Activated T-cell treated with anti-CD3 and anti-CD28 coated beads, Interleukin-2, amount 50 U/mL, for 24 hours (primary cell): ENCODE results near the gene UNC45B.
"Not testable (repeated sequence)": the region's sequence is repeated elsewhere in the genome, so short reads cannot be mapped to it uniquely, and the experiment has no call there.

Experiments used
- DNase-seq: peaks from one replicate; pipeline ENCODE4 v3.0.0-alpha.2; 2020
- H3K27ac Mint-ChIP-seq: 2 replicates; pipeline ENCODE4 v1.8.0; 2020; ENCODE audit warnings: mild to moderate bottlenecking, mixed read lengths
- H3K27me3 Mint-ChIP-seq: 2 replicates; pipeline ENCODE4 v1.8.0; 2020; ENCODE audit warnings: mixed read lengths
- H3K36me3 Mint-ChIP-seq: 2 replicates; pipeline ENCODE4 v1.8.0; 2020; ENCODE audit warnings: low read depth, mixed read lengths
- H3K4me1 Mint-ChIP-seq: 2 replicates; pipeline ENCODE4 v1.8.0; 2020; ENCODE audit warnings: low read depth, mixed read lengths
- H3K4me3 Mint-ChIP-seq: 2 replicates; pipeline ENCODE4 v1.8.0; 2020; ENCODE audit warnings: mild to moderate bottlenecking, moderate library complexity, mixed read lengths
- H3K9me3 Mint-ChIP-seq: 2 replicates; pipeline ENCODE4 v1.8.0; 2020; ENCODE audit warnings: mixed read lengths

Gene UNC45B

DNA sequence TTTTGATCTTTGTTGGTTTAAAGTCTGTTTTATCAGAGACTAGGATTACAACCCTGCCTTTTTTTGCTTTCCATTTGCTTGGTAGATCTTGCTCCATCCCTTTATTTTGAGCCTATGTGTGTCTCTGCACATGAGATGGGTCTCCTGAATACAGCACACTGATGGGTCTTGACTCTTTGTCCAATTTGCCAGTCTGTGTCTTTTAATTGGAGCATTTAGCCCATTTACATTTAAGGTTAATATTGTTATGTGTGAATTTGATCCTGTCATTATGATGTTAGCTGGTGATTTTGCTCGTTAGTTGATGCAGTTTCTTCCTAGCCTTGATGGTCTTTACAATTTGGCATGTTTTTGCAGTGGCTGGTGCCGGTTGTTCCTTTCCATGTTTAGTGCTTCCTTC is 55.0 kb downstream of the UNC45B start:
- not testable (repeated sequence) for H3K36me3 Mint-ChIP-seq, H3K27me3 Mint-ChIP-seq, H3K27ac Mint-ChIP-seq, H3K4me3 Mint-ChIP-seq, DNase-seq
- Mint-ChIP-seq H3K9me3 (peaks cover 16% of the 10 kb centered on the region), H3K4me1 (peaks cover 10% of the 10 kb centered on the region)

DNA sequence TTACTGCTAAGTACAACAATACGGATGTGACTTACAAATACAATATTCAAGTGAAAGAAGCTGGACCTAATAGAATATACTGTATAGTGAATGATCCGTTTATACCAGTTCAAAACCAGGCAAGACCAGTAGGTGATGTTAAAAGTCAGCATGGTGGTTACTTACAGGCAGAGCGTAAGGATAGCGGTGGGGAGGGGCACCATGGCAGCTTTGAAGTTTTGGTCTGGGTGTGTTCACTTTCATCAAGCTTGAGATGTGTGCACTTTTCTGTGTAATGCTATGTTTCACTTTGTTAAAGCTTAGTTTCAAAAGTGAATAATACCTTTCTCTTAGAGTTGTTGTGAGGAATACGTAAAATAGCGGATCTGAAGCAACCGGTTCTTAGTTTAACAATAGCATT is 63.1 kb downstream of the UNC45B start:
- peaks cover 74% of the 10 kb centered on the region for H3K4me1 Mint-ChIP-seq
- no peaks in the 10 kb centered on the region for H3K36me3 Mint-ChIP-seq
- H3K4me3 Mint-ChIP-seq: no peak overlapping the region
- DNase-seq: no peak
- H3K27ac Mint-ChIP-seq: no peak overlapping the region
- H3K9me3 Mint-ChIP-seq: peaks cover 11% of the 10 kb centered on the region
- no peaks in the 10 kb centered on the region for H3K27me3 Mint-ChIP-seq

DNA sequence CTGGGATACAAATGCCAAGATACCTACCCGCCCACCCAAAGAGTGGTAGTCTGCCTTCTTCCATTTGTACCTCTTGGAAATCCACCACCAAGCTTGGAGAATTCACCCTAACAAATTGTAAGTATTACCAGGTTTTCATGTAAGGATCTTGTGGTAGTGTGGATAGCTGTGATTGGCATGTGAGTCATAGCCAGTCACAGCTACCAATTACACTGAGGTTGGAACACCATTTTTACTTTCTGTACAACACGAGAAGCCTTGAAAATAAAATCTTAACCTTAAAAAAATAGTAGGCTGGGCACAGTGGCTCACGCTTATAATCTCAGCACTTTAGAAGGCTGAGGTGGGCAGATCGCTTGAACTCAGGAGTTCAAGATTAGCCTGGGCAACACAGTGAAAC is 65.1 kb downstream of the UNC45B start:
- Mint-ChIP-seq H3K4me3 (peak overlapping the region; percentile 53), H3K4me1 (peaks cover 81% of the 10 kb centered on the region), H3K27ac (peak overlapping the region; percentile 87), H3K9me3 (peaks cover 11% of the 10 kb centered on the region), H3K36me3 (no peaks in the 10 kb centered on the region), H3K27me3 (no peaks in the 10 kb centered on the region)
- no peak for DNase-seq

DNA sequence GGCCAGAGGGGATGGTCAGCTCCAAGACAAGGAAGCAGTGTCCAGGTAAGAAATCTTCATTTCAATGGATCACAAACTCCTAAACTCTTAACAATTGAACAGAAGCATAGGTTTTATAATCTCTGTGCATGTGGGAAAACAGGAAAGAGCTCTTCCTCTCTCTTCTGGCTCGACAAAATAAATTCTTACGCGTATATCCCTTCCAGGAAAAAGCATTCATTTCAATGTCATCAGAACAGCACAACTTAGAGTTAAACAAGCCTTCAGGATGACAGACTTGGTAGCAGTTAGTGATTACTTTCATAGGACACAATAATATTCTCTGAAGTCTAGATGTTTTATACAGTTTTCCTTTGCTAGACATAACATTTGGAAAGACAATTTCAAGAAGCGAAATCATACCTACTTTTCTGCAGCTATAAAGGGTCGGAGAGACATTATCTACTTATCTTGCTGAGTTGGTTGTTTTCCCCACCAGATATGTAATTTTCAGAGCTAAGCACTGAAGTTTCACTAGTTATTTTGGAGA is 65.9 kb downstream of the UNC45B start:
- peaks cover 11% of the 10 kb centered on the region for H3K9me3 Mint-ChIP-seq
- H3K4me1 Mint-ChIP-seq: peaks cover 88% of the 10 kb centered on the region
- DNase-seq: no peak
- H3K27ac Mint-ChIP-seq: peak overlapping the region; percentile 87
- H3K4me3 Mint-ChIP-seq: peak overlapping the region; percentile 53
- H3K27me3 Mint-ChIP-seq: no peaks in the 10 kb centered on the region
- H3K36me3 Mint-ChIP-seq: no peaks in the 10 kb centered on the region

DNA sequence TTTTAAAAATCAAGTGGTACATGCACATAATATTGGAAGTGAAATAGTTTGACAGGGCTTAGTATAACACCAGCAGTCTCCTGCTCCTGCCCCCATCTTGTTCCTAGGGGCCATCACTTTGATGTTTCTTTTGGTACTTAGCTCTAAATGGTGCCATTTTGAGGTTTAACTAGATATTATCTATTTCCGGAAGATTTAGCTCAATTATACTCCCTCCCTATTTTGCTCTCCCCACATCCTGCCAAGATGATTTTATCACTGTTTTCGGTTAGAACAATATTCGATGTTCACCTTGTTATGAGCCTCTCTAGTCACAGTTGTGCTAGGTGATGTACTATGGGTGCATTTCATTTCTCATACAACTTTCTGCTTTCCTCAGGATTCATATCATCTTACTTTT is 66.6 kb downstream of the UNC45B start:
- peak overlapping the region; percentile 53 for H3K4me3 Mint-ChIP-seq

DNA sequence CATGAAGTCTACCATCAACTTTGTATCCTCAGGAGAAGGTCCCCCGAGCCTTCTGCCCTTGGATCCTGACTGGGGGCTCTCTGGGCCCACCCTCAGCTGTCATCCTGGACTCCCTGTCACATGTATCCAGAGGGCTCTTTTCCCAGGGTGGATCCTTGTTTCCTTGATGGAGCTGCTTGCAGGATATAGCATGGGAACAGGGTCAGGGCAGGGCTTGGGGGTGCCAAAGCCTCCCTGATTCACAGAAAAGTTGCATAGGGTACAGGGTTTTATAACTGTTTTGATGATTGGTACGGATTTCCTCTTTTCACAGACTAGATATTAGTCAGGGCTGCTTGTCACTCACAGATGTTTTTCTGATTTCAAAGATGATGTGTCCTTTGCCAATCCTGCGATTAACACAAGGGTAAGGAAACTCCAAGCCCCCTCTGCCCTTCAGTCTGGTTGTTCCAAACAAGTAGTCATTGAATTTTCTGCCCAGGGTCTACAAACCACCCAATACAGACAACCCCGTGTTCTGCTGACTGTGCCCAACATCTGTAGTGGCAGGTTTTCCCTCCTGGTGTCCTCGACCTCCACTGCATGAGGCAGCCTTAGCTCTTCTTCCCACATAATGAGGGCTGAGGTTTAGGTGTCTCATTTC is 67.1 kb downstream of the UNC45B start:
- H3K27me3 Mint-ChIP-seq: no peaks in the 10 kb centered on the region
- H3K9me3 Mint-ChIP-seq: peaks cover 11% of the 10 kb centered on the region
- peak overlapping the region; percentile 87 for H3K27ac Mint-ChIP-seq
- peaks cover 89% of the 10 kb centered on the region for H3K4me1 Mint-ChIP-seq
- H3K4me3 Mint-ChIP-seq: peak overlapping the region; percentile 53
- peak; percentile 68 for DNase-seq
- no peaks in the 10 kb centered on the region for H3K36me3 Mint-ChIP-seq

More for the DNA sequence above, 66.6 kb downstream of the UNC45B start:
- Mint-ChIP-seq H3K9me3 (peaks cover 11% of the 10 kb centered on the region), H3K27me3 (no peaks in the 10 kb centered on the region), H3K36me3 (no peaks in the 10 kb centered on the region), H3K27ac (peak overlapping the region; percentile 87), H3K4me1 (peaks cover 88% of the 10 kb centered on the region)
- DNase-seq: no peak

DNA sequence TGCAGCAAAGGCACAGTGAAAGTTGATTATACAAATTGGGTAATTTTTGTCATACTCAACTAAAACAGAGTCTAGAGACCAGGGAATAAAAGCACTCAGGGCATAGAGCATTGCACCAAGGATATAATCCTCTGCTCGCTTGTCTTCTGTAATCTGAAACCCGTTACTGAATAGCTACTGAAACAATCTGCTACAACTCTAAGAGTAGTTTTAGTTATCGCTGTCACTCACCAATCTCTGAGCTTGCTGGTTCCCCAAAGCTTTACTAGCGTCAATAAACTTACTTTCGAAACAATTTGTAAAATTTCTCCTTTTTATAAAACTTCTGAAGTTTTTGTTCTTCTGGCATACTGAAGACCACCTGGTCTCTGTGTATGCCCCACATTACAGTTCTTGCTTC is 69.5 kb downstream of the UNC45B start:
- Mint-ChIP-seq H3K4me1 (peaks cover 87% of the 10 kb centered on the region), H3K4me3 (no peak overlapping the region), H3K36me3 (no peaks in the 10 kb centered on the region), H3K27ac (no peak overlapping the region), H3K27me3 (no peaks in the 10 kb centered on the region), H3K9me3 (peaks cover 12% of the 10 kb centered on the region)
- DNase-seq: no peak

DNA sequence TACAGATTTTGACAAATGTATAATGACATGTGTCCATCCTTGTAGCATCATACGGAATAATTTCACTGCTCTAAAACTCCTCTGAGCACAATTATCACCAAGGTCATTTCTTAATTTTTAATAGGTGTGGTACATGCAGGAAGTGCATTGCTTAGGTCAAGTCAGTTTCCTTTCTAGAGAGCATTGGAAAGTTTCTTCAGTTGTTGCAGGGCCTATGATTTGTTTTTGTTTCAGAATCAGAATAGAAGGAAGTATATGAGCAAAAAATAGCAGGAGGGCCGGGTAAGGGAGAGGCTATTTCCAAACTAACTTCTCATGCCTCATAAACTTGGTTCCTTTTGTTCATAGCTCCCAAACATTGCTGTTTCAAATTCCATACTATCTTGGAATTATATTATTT is 71.3 kb downstream of the UNC45B start:
- DNase-seq: no peak

DNA sequence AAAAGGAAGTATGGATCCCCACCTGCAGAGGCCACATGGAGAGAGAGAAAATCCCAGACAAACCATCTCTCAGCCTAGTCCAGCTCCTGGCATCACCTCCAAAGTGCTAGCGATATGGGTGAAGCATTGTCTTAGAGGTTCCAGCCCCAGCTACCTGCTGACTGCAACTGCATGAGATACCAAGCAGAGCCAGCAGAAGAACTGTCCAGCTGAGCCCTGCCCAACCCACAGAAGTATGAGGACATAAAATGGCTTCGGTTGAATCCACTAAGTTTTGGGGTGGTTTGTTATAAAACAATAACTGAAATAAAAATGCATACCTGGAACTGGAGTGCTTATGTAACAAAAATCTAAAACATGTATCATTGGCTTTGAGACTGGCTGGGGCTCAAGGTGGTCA is 74.8 kb downstream of the UNC45B start:
- Mint-ChIP-seq H3K27me3 (no peaks in the 10 kb centered on the region), H3K4me1 (peaks cover 54% of the 10 kb centered on the region), H3K4me3 (no peak overlapping the region), H3K36me3 (peaks cover 9% of the 10 kb centered on the region), H3K9me3 (peaks cover 17% of the 10 kb centered on the region), H3K27ac (no peak overlapping the region)
- no peak for DNase-seq

More for the DNA sequence above, 71.3 kb downstream of the UNC45B start:
- peak overlapping the region; percentile 78 for H3K27ac Mint-ChIP-seq
- peak overlapping the region; percentile 48 for H3K4me3 Mint-ChIP-seq
- H3K27me3 Mint-ChIP-seq: no peaks in the 10 kb centered on the region
- H3K4me1 Mint-ChIP-seq: peaks cover 69% of the 10 kb centered on the region
- H3K36me3 Mint-ChIP-seq: peaks cover 9% of the 10 kb centered on the region
- peaks cover 13% of the 10 kb centered on the region for H3K9me3 Mint-ChIP-seq

DNA sequence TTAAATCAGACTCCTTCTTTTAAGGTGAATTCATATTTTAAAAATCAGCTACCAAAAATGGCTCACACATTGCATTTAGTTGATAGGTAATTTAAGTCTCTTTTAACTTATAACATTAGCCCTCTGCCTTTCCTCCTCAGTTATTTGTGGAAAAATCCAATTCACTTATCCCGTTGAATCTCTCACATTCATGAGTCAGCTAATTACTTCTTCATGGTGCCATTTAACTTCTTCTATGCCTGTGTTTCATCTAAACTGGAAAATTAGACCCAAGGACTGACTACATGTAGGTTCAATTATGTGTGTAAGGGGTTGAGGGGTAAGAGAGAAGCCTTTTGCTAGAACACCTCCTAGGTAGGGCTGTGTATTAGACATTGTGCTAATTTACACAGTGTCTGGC is 76.8 kb downstream of the UNC45B start:
- Mint-ChIP-seq H3K27ac (no peak overlapping the region), H3K9me3 (peaks cover 17% of the 10 kb centered on the region), H3K27me3 (no peaks in the 10 kb centered on the region), H3K4me1 (peaks cover 47% of the 10 kb centered on the region), H3K36me3 (peaks cover 9% of the 10 kb centered on the region), H3K4me3 (no peak overlapping the region)
- DNase-seq: no peak

DNA sequence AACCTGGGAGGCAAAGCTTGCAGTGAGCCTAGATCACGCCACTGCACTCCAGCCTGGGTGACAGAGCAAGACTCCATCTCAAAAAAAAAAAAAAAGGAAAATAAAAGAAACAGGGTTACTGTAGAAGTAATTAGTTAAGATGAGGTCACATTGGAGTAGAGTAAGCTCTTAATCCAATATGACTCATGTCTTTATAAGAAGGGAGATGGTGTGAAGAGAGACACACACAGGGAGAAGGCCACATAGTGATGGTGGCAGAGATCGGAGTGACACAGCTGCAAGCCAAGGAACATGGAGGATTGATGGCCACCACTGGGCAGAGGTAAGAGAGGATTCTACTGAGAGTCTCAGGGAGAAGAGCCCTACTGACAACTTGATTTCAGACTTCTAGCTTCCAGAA is 79.9 kb downstream of the UNC45B start:
- Mint-ChIP-seq H3K9me3 (peaks cover 14% of the 10 kb centered on the region), H3K36me3 (peaks cover 7% of the 10 kb centered on the region), H3K27ac (no peak overlapping the region), H3K4me1 (peaks cover 50% of the 10 kb centered on the region), H3K4me3 (no peak overlapping the region), H3K27me3 (no peaks in the 10 kb centered on the region)
- no peak for DNase-seq

DNA sequence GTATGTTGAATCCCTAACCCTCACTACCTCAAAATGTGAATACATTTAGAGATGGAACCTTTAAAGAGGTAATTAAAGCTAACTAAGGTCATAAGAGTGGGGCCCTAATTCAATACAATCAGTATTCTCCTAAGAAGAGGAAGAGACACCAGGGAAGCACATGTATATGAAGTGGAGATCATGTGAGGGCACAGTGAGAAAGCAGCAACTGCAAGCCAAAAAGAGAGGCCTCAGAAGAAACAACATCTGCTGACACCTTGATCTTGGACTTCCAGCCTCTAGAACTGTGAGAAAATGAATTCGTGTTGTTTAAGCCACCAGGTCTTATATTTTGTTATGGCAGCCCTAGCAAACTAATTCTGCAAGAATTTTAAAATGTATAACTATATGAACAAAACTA is 82.0 kb downstream of the UNC45B start:
- Mint-ChIP-seq H3K9me3 (peaks cover 5% of the 10 kb centered on the region), H3K4me3 (no peak overlapping the region), H3K4me1 (peaks cover 60% of the 10 kb centered on the region), H3K27me3 (no peaks in the 10 kb centered on the region), H3K36me3 (no peaks in the 10 kb centered on the region), H3K27ac (no peak overlapping the region)
- no peak for DNase-seq

DNA sequence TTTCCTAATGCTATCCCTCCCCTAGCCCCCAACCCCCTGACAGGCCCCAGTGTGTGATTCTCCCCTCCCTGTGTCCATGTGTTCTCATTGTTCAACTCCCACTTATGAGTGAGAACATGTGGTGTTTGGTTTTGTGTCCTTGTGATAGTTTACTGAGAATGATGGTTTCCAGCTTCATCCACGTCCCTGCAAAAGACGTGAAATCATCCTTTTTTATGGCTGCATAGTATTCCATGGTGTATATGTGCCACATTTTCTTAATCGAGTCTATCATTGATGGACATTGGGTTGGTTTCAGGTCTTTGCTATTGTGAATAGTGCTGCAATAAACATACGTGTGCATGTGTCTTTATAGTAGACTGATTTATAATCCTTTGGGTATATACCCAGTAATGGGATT is 86.7 kb downstream of the UNC45B start:
- peaks cover 85% of the 10 kb centered on the region for H3K4me1 Mint-ChIP-seq
- H3K4me3 Mint-ChIP-seq, H3K27me3 Mint-ChIP-seq, H3K36me3 Mint-ChIP-seq, H3K9me3 Mint-ChIP-seq, DNase-seq, H3K27ac Mint-ChIP-seq: not testable (repeated sequence)

DNA sequence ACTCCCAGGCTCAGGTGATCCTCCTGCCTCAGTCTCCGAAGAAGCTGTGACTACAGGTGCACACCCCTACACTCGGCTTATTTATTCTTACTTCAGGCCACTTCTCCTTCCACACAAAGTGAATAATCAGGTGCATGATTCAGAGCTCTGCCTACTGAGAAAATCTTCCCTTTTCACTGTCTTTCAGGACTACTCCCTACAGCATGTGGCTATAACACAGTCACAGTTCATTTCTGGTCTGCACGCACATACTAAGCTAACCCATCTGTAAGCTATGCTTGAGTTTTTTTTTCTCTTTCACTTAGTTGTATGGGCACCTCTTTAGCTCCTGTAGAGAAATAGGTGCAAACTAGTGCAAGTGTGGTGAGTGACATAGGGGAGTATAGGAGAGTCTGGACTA is 87.7 kb downstream of the UNC45B start:
- H3K27me3 Mint-ChIP-seq: no peaks in the 10 kb centered on the region
- H3K4me3 Mint-ChIP-seq: no peak overlapping the region
- H3K9me3 Mint-ChIP-seq: peaks cover 4% of the 10 kb centered on the region
- H3K4me1 Mint-ChIP-seq: peaks cover 84% of the 10 kb centered on the region
- no peak for DNase-seq
- H3K36me3 Mint-ChIP-seq: no peaks in the 10 kb centered on the region
- H3K27ac Mint-ChIP-seq: peak overlapping the region; percentile 67

DNA sequence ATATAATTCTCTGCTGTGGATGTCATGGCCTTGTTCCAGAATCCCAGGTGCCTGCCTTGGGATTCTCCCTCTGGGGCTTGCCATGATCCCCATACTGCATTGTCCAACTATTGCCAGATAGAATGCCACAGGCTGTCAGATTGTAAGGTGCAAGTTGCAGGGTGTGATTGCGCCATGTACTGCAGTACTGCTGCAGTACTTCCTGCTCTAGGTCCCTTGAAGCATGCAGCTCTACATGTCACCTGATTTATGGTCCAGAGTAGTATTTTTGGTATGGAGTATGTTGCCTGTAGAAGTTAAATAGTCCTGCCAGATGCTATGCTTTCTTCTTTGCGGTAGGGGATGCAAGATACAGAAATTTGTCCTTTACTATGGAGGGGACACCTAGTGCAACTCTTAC is 88.3 kb downstream of the UNC45B start:
- Mint-ChIP-seq H3K36me3 (no peaks in the 10 kb centered on the region), H3K9me3 (no peaks in the 10 kb centered on the region), H3K27ac (peak overlapping the region; percentile 67), H3K4me3 (no peak overlapping the region), H3K4me1 (peaks cover 81% of the 10 kb centered on the region), H3K27me3 (no peaks in the 10 kb centered on the region)
- DNase-seq: no peak

DNA sequence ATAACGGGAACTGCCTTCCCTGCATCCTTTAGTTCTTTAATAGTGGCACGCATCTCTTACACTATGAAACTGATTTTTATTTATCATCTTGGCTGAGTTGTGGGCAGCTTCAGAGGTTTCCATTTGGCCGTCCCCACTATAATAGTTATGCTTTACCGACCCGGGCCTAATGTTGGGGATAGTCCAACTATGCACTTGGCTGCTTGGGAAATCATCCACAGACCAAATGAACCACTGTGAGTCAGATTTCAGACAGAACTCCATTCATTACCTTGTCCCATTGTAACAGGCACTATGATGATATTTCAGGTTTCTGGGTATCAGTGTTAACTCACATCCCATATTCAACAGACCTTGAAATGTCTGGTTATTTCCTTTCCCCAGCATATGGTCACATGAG is 89.2 kb downstream of the UNC45B start:
- H3K27ac Mint-ChIP-seq: no peak overlapping the region
- peaks cover 83% of the 10 kb centered on the region for H3K4me1 Mint-ChIP-seq
- DNase-seq: no peak
- H3K4me3 Mint-ChIP-seq: no peak overlapping the region
- H3K9me3 Mint-ChIP-seq: no peaks in the 10 kb centered on the region
- peaks cover 3% of the 10 kb centered on the region for H3K36me3 Mint-ChIP-seq
- no peaks in the 10 kb centered on the region for H3K27me3 Mint-ChIP-seq
